CD14-positive monocyte (primary cell): Measurements from ENCODE around the gene NSUN7. TPM values are rescaled to one million over a fixed set of nuclear protein-coding genes. Genes with fewer than 3 reads are reported as not detected.

ENCODE experiments used
- DNase-seq, 3 donors: peaks; one replicate each; pipeline ENCODE4 v3.0.0-alpha.2; 2011 to 2022
- H2AFZ ChIP-seq: 2 replicates; pipeline ENCODE4 v1.6.0; 2012; ENCODE audit warnings: mild to moderate bottlenecking, low read depth, low read length, inconsistent platforms; ENCODE audit not compliant: insufficient read depth, poor library complexity, severe bottlenecking
- H3K27ac ChIP-seq, 2 donors: 1 replicate in 1 of 2; 2 replicates in 1 of 2; pipeline ENCODE4 v1.5.1; 2012 to 2013; ENCODE audit warnings: low read length in 2 of 2, control low read depth in 1 of 2, inconsistent platforms in 1 of 2, low read depth in 1 of 2, mild to moderate bottlenecking in 1 of 2
- H3K27me3 ChIP-seq, 2 donors: one replicate each; pipeline versions ENCODE4 v1.6.0 to v1.6.1; 2011 to 2013; ENCODE audit warnings: low read length in 2 of 2; ENCODE audit not compliant: control insufficient read depth in 2 of 2, insufficient read depth in 2 of 2
- H3K36me3 ChIP-seq, 2 donors: replicated peaks in 1 of 2; 1 replicate in 1 of 2; 2 replicates in 1 of 2; pipeline versions ENCODE4 v1.5.1 to v1.6.1; 2012 to 2013; ENCODE audit warnings: low read length in 2 of 2, control low read depth in 1 of 2, inconsistent platforms in 1 of 2, mild to moderate bottlenecking in 1 of 2; ENCODE audit not compliant: insufficient read depth in 2 of 2, control insufficient read depth in 1 of 2
- H3K4me1 ChIP-seq, 2 donors: 1 replicate in 1 of 2; 2 replicates in 1 of 2; pipeline versions ENCODE4 v1.5.1 to v1.6.1; 2012 to 2013; ENCODE audit warnings: low read length in 2 of 2, control low read depth in 1 of 2, inconsistent platforms in 1 of 2, mild to moderate bottlenecking in 1 of 2, moderate library complexity in 1 of 2; ENCODE audit not compliant: insufficient read depth in 2 of 2, control insufficient read depth in 1 of 2
- H3K4me2 ChIP-seq: replicated peaks from 2 replicates; pipeline ENCODE3; 2012; ENCODE audit warnings: low read length, moderate library complexity, mild to moderate bottlenecking; ENCODE audit not compliant: poor library complexity, severe bottlenecking; ENCODE audit errors: extremely low read depth
- H3K4me3 ChIP-seq, 3 experiments: fragments of 200-600 bp in 1 of 3; sonication (generic) in 1 of 3; replicated peaks in 1 of 3; 1 replicate in 2 of 3; 2 replicates in 1 of 3; pipeline ENCODE4 v1.5.1; 2011 to 2013; ENCODE audit warnings: low read length in 3 of 3, mild to moderate bottlenecking in 3 of 3, control low read depth in 2 of 3, low read depth in 2 of 3, inconsistent platforms in 1 of 3, moderate library complexity in 1 of 3
- H3K79me2 ChIP-seq: 2 replicates; pipeline ENCODE4 v1.6.0; 2012; ENCODE audit warnings: mild to moderate bottlenecking, control low read depth, inconsistent platforms, low read length, moderate library complexity; ENCODE audit not compliant: insufficient read depth
- H3K9ac ChIP-seq: 2 replicates; pipeline ENCODE4 v1.6.0; 2017; ENCODE audit warnings: low read length, mild to moderate bottlenecking; ENCODE audit not compliant: insufficient read depth, poor library complexity, severe bottlenecking
- H3K9me3 ChIP-seq, 2 donors: replicated peaks in 1 of 2; 1 replicate in 1 of 2; 2 replicates in 1 of 2; pipeline versions ENCODE4 v1.5.1 to v1.6.1; 2012 to 2013; ENCODE audit warnings: low read length in 2 of 2, control low read depth in 1 of 2; ENCODE audit not compliant: control insufficient read depth in 1 of 2, insufficient read depth in 1 of 2
- H4K20me1 ChIP-seq: 2 replicates; pipeline ENCODE4 v1.6.0; 2012; ENCODE audit warnings: mild to moderate bottlenecking, low read length, control low read depth, moderate library complexity; ENCODE audit not compliant: insufficient read depth
- H3K27ac Mint-ChIP-seq, 7 donors: one replicate each; pipeline ENCODE4 v1.8.0; 2020; ENCODE audit warnings: mild to moderate bottlenecking in 7 of 7, mixed read lengths in 7 of 7, moderate library complexity in 6 of 7, inconsistent platforms in 2 of 7
- H3K27me3 Mint-ChIP-seq, 3 donors: one replicate each; pipeline ENCODE4 v1.8.0; 2021 to 2022; ENCODE audit warnings: low read depth in 3 of 3, mild to moderate bottlenecking in 3 of 3, mixed read lengths in 3 of 3, moderate library complexity in 3 of 3, inconsistent platforms in 1 of 3
- H3K36me3 Mint-ChIP-seq, 2 donors: one replicate each; pipeline ENCODE4 v1.8.0; 2020; ENCODE audit warnings: mixed read lengths in 2 of 2, inconsistent platforms in 1 of 2, mild to moderate bottlenecking in 1 of 2
- H3K4me1 Mint-ChIP-seq: one replicate; pipeline ENCODE4 v1.8.0; 2020; ENCODE audit warnings: mild to moderate bottlenecking, mixed read lengths
- H3K4me3 Mint-ChIP-seq, 2 donors: one replicate each; pipeline ENCODE4 v1.8.0; 2020; ENCODE audit warnings: mild to moderate bottlenecking in 2 of 2, mixed read lengths in 2 of 2, moderate library complexity in 1 of 2
- H3K9me3 Mint-ChIP-seq, 7 donors: one replicate each; pipeline ENCODE4 v1.8.0; 2020 to 2022; ENCODE audit warnings: mixed read lengths in 7 of 7, mild to moderate bottlenecking in 6 of 7, moderate library complexity in 6 of 7, inconsistent platforms in 2 of 7
- CTCF ChIP-seq: fragments of 200-600 bp; IDR thresholded peaks from one replicate; pipeline ENCODE4 v1.8.0; 2022; ENCODE audit warnings: antibody characterized with exemption, mild to moderate bottlenecking
- WGBS: methylation state at CpG from one replicate; pipeline ENCODE4 v1.1.5; 2013; ENCODE audit warnings: missing lambda C conversion rate; ENCODE audit not compliant: insufficient coverage; 5-methylcytosine and 5-hydroxymethylcytosine counted together
- intact Hi-C, 2 donors: fragments of 100-400 bp; cut with micrococcal nuclease; formaldehyde crosslinking; loops; one replicate each; pipeline versions ENCODE4 v1.15.0 to v1.15.1; 2023
- polyA plus RNA-seq, 3 donors: library from polyadenylated mRNA; depleted of rRNA in 1 of 3; unstranded in 2 of 3; stranded (reverse) in 1 of 3; fragments of 300-500 nt in 2 of 3; fragments of >200 nt in 1 of 3; fragmentation: Illumina TruSeq in 2 of 3; gene quantifications; 1 replicate in 2 of 3; 2 replicates in 1 of 3; pipeline ENCODE4 v1.2.3, GENCODE V29; 2012 to 2021

The NSUN7 gene
- polyA plus RNA-seq, 3 donors = 0.21 to 0.62 (median 0.57) TPM

GRCh38 chr4:40848251-40848650 is 98.5 kb downstream of the NSUN7 start:
- Histone ChIP-seq H3K4me2 (no peak overlapping the region), H3K9ac (no peak overlapping the region), H3K9me3 (no peaks in the 10 kb centered on the region), H2AFZ (no peak overlapping the region), H3K36me3 (no peaks in the 10 kb centered on the region), H3K27ac (no peak overlapping the region), H3K4me3 (no peak overlapping the region), H3K4me1 (no peaks in the 10 kb centered on the region), H3K27me3 (no peaks in the 10 kb centered on the region), H4K20me1 (no peaks in the 10 kb centered on the region), H3K79me2 (no peaks in the 10 kb centered on the region)
- Mint-ChIP-seq H3K9me3 (peaks cover 0 to 2% (median 0%) of the 10 kb centered on the region in 7 donors), H3K27ac (no peak overlapping the region), H3K27me3 (no peaks in the 10 kb centered on the region), H3K4me3 (no peak overlapping the region), H3K4me1 (peaks cover 1% of the 10 kb centered on the region), H3K36me3 (no peaks in the 10 kb centered on the region)
- intact Hi-C loops = loop anchor here in 1 of 2 donors (10.0 kb wide), 2 partner anchors 53 to 113 kb away; no protein-coding TSS in a partner anchor
- WGBS = 75% methylated on average over 4 of the region's 5 CpGs
- TF ChIP-seq CTCF = no peak
- no peak for DNase-seq

- DNase-seq = no peak
- Histone ChIP-seq H3K4me1 (no peaks in the 10 kb centered on the region), H3K36me3 (no peaks in the 10 kb centered on the region), H3K9me3 (no peaks in the 10 kb centered on the region), H3K4me2 (no peak overlapping the region), H3K27me3 (no peaks in the 10 kb centered on the region), H3K79me2 (no peaks in the 10 kb centered on the region), H2AFZ (no peak overlapping the region), H3K9ac (no peak overlapping the region), H4K20me1 (no peaks in the 10 kb centered on the region), H3K27ac (no peak overlapping the region), H3K4me3 (no peak overlapping the region)
- no peak overlapping the region for H3K4me3 Mint-ChIP-seq
- H3K4me1 Mint-ChIP-seq = peaks cover 1% of the 10 kb centered on the region
- intact Hi-C loops = loop anchor here in 1 of 2 donors (10.0 kb wide), 2 partner anchors 54 to 114 kb away; no protein-coding TSS in a partner anchor
- H3K9me3 Mint-ChIP-seq = peaks cover 0 to 2% (median 0%) of the 10 kb centered on the region in 7 donors
- no peaks in the 10 kb centered on the region for H3K36me3 Mint-ChIP-seq
- H3K27me3 Mint-ChIP-seq = no peaks in the 10 kb centered on the region
- WGBS = no CpG with 5 or more reads among the region's 3 CpGs
- H3K27ac Mint-ChIP-seq = no peak overlapping the region
- no peak for TF ChIP-seq CTCF
Measured at GRCh38 chr4:40848940-40849339, 99.2 kb downstream of the NSUN7 start.
